Astrocyte of the cerebellum (primary cell): ENCODE data around the gene TTLL4.

Source experiments
- DNase-seq: peaks from one replicate; pipeline ENCODE4 v3.0.0-alpha.2; 2011; ENCODE audit warnings: low read depth
- H3K4me3 ChIP-seq: 2 replicates; pipeline ENCODE4 v1.5.1; 2011; ENCODE audit warnings: mild to moderate bottlenecking, low read depth, low read length, moderate library complexity
- in situ Hi-C: cut with HindIII; loops from 2 replicates; pipeline ENCODE4 v1.10.0; 2017; ENCODE audit warnings: low sequenced_read_pairs
- TF ChIP-seq, protein P1 (sequence below): IDR thresholded peaks from 2 replicates; pipeline ENCODE4 v1.5.1; 2012; ENCODE audit warnings: low read length, low read depth, moderate library complexity, mild to moderate bottlenecking; ENCODE audit errors: missing control alignments

TTLL4 gene

DNA sequence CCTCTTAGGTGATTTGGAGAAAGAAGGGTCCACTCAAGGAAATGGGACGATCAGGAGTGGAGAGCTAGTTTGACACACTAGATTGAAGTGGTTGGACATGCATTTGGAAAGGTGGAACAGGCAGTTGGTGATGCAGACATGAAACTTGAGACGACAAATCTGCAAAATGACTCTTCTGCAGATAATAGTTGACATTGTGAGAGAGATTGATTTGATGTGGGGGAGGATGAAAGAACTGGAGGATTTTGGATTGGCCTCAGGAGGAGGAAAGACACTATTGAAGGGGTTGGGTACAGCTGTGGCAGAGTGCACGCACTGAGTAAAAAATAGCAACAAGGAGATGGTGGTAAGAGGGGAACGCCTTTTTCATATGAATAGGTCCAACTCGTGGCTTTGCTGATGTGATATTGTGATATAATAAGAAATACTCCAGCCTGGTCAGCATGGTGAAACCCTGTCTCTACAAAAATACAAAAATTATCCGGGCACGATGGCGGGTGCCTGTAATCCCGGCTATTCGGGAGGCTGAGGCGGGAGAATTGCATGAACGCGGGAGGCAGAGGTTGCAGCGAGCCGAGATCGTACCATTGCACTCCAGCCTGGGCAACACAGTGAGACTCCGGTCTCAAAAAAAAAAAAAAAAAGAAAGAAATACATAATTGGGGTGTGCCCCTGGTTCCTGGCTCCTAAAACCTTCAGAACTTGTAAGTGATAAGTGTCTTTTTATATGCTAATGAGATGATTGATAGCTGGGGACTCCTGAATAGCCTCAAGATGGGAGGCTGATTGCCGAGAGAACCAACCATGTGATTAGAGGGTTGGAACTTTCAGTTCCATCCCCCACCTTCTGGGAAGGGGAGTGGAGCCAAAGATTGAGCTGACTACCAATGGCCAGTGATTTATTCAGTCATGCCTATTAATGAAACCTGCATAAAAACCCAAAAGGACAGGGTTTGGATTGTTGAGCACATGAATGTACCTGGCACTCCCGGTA is 9.7 kb downstream of the TTLL4 start:
- H3K4me3 ChIP-seq, result no peak overlapping the region
- TF ChIP-seq, protein P1, sequence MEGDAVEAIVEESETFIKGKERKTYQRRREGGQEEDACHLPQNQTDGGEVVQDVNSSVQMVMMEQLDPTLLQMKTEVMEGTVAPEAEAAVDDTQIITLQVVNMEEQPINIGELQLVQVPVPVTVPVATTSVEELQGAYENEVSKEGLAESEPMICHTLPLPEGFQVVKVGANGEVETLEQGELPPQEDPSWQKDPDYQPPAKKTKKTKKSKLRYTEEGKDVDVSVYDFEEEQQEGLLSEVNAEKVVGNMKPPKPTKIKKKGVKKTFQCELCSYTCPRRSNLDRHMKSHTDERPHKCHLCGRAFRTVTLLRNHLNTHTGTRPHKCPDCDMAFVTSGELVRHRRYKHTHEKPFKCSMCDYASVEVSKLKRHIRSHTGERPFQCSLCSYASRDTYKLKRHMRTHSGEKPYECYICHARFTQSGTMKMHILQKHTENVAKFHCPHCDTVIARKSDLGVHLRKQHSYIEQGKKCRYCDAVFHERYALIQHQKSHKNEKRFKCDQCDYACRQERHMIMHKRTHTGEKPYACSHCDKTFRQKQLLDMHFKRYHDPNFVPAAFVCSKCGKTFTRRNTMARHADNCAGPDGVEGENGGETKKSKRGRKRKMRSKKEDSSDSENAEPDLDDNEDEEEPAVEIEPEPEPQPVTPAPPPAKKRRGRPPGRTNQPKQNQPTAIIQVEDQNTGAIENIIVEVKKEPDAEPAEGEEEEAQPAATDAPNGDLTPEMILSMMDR, result no peak
- DNase-seq, result no peak
- in situ Hi-C loops, result no loop called here

DNA sequence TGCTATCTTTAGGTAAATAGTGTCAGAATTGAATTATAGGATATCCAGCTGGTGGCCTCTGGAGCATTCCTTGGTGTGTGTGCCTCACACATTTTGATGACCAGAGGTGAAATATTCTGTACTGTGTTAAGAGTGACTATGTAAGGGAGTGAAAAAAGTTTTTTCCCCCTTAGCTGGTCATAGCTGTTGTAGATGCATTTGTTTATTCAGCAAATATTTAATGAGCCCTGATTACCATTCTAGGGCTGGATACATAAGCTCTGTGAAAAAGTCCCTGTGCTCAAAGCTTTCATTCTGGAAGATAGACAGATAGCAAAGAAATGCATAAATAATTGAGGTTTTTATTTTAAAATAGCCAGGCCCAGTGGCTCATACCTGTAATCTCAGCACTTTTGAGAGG is 10.9 kb downstream of the TTLL4 start:
- no peak for DNase-seq
- no peak overlapping the region for H3K4me3 ChIP-seq
- in situ Hi-C loops, result no loop called here
- TF ChIP-seq, protein P1, result no peak

DNA sequence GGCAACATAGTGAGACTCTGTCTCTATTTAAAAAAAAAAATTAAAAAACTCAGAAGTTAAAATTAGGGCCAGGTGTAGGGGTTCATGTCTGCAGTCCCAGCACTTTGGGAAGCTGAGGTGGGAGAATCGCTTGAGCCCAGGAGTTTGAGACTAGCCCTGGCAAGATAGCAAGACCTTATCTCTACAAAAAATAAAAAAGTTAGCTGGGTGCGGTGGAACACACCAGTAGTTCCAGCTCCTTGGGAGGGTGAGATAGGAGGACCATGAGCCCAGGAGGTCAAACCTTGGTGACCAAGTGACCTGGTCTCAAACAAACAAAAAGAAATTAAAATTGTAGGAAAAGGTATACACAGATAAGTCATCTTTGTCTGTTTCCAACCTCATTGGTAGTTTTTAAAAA is 11.3 kb downstream of the TTLL4 start:
- H3K4me3 ChIP-seq, result no peak overlapping the region
- in situ Hi-C loops, result no loop called here
- DNase-seq, result no peak
- TF ChIP-seq, protein P1, result no peak

DNA sequence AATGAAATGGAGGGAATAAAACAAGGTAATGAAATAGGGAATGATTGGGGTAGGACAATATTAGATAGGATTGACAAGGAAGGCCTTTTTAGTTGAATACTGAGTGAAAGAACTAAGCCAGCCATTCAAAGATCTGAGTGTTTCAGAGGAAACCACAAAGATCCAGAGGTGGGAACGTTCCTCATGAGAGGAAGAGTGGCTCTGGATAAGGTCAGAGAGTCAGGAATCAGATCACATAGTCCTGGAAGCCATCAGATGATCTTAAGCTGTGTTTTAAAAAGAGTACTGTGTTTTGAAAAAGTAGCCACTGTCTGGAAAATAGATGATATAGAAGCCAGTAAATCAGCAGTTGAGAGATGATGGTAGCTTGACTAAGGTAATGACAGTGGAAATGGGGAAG is 11.8 kb downstream of the TTLL4 start:
- no peak overlapping the region for H3K4me3 ChIP-seq
- in situ Hi-C loops, result no loop called here
- TF ChIP-seq, protein P1, result no peak
- no peak for DNase-seq

DNA sequence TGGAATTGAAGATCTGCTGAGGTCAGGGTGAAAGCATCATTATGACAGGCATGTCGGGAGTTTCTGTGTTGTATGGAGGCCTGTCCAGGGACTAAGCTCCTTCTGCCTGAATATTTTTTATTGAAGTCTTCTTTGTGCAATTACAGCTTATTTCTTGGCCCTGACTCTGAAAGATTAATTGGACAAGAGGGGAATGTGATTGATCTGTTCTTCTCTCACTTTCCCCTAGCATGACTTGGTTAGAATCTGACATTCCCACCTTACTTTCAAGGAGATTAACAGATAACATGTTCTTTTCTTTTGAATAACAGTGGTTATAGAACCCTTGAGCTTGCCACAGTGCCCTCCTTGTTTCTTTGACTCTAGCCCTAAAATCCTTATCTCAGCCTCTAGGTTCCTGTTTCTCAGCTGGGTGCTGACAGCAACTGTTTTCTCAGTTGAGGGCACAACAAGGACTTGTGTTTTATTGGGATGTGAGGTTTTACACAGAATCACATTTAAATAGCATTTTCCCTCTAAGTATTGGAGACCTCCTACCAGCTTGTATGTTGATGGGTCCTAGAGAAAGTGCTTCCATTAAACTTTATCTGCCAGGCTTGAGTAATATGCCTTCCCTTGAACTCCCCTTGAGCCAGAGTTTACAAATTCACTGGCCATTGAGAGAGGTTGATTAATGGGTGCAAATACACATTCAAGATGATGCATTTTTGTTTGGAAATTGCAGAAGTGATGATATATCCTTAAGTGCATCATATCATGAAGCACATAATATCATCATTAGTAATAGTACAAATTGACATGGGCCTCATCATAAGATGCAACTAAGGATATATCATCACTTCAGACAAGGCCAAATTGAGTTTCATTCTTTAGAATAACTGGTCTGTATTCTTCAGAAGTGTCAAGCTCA is 12.5 kb downstream of the TTLL4 start:
- no peak for DNase-seq
- no peak overlapping the region for H3K4me3 ChIP-seq
- TF ChIP-seq, protein P1, result no peak
- in situ Hi-C loops, result no loop called here

DNA sequence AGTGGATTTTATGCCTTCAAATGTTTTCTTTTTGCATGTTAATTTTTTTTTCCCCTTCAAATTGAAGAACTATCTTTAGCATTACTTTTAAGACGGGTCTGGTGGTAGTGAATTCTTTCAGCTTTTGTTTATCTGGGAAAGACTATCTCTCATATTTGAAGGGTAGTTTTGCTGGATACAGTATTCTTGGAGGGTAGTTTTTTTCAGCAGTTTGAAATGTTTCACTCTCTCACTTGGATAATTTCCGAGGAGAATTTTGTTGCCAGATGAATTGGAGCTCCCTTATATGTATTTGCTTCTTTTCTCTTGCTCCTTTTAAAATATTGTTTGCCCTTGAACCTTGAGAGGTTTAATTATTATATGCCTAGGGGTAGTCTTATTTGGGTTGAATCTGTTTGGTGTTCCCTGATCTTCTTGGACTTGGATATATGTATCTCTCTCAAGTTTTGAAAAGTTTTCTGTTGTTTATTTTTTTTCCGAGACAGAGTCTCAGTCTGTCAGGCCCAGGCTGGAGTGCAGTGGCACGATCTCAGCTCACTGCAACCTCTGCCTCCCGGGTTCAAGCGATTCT is 15.5 kb downstream of the TTLL4 start:
- TF ChIP-seq, protein P1, result no peak
- no peak for DNase-seq
- in situ Hi-C loops, result no loop called here
- no peak overlapping the region for H3K4me3 ChIP-seq
